ENCODE measurements around the gene UPK1B.
A peak's percentile ranks its signal among the peaks of the same experiment; 100 is the strongest.
"Not testable (repeated sequence)": the region's sequence is repeated elsewhere in the genome, so short reads cannot be mapped to it uniquely, and the experiment has no call there.

UPK1B gene

DNA sequence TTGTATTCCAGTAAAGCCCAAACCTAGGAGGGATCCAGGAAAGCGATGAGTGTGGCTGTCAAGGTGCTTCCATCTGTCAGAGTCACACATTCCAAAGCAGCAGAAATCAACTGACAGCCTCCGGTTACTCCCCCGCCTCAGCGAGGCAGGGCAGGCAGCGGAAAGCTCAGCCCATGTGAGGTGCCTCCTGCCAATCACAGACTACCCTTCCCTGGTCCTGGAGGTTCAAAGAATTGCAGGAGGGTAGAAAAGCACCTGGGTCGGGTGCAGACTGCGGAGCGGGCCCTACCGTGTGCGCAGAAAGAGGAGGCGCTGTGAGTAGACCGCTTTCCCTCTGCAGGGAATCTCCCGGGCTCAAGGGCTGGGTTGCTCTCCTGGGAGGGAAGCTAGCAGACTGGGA, at the start of gene UPK1B:
Gene UPK1B (plus strand): TSS at position 274 of the 400 bp plus-strand sequence. CDS start 13,144 bp downstream, outside the sequence.
- peak; percentile 69 for DNase-seq (ENCODE audit: low spot score)

- no peak for DNase-seq (ENCODE audit: low spot score)
Observed at GRCh38 chr3:119125342-119125741, 48.1 kb upstream of the UPK1B start.

DNA sequence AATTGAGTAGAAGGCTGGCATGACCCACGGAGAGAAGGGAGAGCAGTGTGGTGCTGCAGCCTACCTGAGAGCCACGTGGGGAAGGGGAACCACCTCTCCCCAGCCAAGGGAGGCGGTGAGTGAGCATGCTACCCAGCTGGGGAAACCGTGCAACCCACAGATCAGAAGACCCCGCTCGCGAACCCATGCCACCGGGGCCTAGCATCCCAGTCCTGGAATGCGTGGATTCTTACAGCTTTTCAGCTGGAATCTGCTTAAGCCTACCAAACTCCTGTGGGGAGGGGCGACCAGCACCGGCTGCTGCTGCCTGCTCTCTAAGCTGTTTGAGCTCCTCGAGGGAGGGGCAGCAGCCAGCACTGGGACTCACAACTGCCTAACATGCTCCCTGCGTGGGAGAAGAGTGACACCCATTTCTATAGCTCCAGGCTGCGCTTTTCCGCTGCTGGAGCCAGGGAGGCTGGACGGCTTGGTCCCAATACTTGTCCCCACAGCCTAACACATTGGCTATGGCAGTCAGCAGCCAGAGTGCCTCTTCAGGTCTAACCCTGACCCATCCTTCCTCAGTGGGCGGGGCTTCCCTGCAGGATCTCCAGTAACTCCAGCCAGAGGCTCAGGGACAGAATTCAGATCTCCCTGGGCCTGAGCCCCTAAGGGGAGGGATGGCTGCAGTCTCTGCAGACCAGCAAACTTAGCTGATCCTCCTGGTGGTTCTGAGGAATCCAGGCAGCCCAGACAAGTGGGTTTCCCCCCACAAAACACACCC, 47.5 kb upstream of the UPK1B start:
- no peak for DNase-seq (ENCODE audit: low spot score)

GRCh38 chr3:119130291-119130690, 43.1 kb upstream of the UPK1B start:
- DNase-seq (ENCODE audit: low spot score), result not testable (repeated sequence)

DNA sequence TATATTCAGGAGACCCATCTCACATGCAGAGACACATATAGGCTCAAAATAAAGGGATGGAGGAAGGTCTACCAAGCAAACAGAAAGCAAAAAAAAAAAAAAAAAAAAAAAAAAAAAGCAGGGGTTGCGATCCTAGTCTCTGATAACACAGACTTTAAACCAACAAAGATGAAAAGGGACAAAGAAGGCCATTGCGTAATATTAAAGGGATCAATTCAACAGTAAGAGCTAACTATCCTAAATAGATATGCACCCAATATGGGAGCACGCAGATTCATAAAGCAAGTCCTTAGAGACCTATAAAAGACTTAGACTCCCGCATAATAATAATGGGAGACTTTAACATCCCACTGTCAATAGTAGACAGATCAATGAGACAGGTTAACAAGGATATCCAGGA, 41.1 kb upstream of the UPK1B start:
- DNase-seq (ENCODE audit: low spot score), result not testable (repeated sequence)

- DNase-seq (ENCODE audit: low spot score), result not testable (repeated sequence)
Observed at GRCh38 chr3:119139360-119139759, 34.0 kb upstream of the UPK1B start.

DNA sequence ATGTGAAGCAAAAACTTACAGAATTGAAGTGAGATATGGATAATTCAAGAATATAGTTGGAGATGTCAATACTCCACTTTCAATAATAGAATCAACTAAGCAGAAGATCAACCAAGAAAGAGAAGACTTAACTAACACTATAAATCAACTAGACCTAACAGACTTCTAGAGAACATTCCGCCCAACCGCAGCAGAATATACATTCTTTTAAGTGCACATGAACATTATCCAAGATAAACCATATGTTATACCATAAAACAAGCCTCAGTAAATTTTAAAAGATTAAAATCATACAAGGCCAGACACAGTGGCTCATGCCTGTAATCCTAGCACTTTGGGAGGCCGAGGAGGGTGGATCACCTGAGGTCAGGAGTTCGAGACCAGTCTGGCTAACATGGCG, 32.9 kb upstream of the UPK1B start:
- DNase-seq (ENCODE audit: low spot score), result no peak

DNA sequence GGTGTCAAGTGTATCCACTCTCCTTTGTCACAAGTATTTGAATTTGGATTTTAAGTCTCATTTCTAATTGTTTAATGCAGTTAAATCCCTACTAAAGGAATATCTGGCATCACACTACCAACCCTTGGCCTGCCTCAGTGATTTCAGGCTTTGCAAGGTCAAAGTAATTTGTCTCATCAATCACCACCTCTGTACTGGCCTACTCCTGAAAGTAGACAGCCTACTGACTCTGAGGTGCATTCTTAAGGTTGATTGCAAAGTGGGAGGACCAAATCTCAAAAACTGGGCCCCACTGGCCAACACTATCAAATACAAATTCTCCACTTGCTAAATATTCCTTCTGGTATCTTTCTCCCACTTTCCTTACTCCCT, 28.3 kb upstream of the UPK1B start:
- DNase-seq (ENCODE audit: low spot score), result no peak

GRCh38 chr3:119145500-119146167, 27.8 kb upstream of the UPK1B start, which contains the start of gene TEX55:
Gene TEX55 (plus strand): TSS chr3:119146165. CDS start chr3:119146190, 25 bp downstream.
- peak; percentile 81 for DNase-seq (ENCODE audit: low spot score)

GRCh38 chr3:119146578-119147375, 26.6 kb upstream of the UPK1B start:
- no peak for DNase-seq (ENCODE audit: low spot score)

- DNase-seq (ENCODE audit: low spot score), result no peak
Observed at GRCh38 chr3:119147494-119147893, 25.9 kb upstream of the UPK1B start.

- DNase-seq (ENCODE audit: low spot score), result no peak
Observed at GRCh38 chr3:119148493-119149180, 24.8 kb upstream of the UPK1B start.

DNA sequence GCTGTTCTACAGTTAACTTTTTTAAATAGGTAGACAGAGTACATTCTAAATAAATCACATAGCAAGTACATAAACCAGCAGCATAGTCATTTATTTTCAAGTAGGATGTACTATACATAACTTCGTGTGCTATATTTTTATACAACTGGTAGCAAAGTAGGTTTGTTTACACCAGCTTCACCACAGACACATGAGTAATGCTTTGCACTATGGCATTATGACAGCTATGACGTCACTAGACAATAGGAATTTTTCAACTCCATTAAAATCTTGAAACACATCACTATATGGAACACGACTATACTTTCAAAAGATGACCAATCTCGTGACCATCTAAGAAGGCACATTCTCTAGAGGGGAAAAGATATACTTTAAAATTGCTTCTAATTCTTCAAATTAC, 23.9 kb upstream of the UPK1B start:
- no peak for DNase-seq (ENCODE audit: low spot score)

DNA sequence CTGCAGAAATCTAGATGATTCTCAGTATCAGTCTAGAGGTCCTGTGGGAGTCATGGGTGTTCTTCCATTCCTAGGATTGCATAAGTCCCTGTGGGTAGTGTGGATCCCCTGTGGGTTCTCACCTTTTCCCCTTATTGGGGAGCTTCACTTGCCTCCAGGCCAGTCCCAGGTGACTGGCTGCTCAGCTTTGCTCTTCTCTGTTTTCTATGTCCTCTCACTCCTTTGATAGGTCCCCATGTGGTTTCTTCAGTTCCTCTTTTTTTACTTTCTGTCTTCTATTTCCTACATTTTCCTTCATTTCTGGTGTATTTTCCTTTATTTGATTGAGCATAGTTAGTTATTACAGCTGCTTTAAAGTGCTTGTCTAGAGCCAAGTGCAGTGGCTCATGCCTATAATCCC, 16.5 kb upstream of the UPK1B start:
- DNase-seq (ENCODE audit: low spot score), result no peak

GRCh38 chr3:119157971-119158370, 15.4 kb upstream of the UPK1B start:
- no peak for DNase-seq (ENCODE audit: low spot score)

DNA sequence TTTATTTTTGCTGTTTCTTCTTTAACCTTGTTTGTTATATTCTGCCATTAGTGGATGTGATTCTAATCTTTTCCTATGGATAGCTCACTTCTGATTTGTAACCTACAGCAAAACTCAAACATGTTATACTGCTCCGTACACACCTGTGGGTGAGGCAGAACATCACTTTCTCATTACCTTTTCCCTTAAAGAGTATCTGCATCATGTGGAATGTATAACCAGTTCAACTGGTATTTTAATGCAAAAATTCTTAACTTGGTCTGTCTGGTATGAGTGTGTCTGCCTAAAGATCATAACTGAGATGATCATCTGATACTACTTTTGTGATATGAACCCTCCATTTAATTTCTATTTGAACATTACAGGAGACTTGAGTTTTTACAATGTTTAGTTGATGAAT, 13.0 kb upstream of the UPK1B start:
- no peak for DNase-seq (ENCODE audit: low spot score)

DNA sequence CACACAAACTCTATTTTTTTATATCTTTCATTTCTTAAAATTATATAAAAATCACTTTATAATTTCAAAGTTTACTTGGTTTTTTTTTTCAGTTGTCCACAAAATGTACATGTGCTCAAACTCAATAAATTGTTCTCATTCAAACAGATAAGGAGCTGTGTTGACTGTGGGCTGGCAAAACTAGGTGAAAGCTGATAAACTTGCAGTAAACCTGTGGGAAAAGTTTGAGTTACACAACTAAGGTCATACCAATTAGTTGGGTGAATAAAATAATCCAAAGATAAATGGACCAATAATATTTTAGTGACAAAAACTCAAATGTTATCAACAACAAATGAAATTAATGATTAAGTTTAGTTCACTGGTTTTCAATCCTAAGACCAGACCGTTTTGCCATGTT, 12.6 kb upstream of the UPK1B start:
- DNase-seq (ENCODE audit: low spot score), result no peak

- no peak for DNase-seq (ENCODE audit: low spot score)
Observed at GRCh38 chr3:119161240-119161639, 12.2 kb upstream of the UPK1B start.

GRCh38 chr3:119164745-119165144, 8.7 kb upstream of the UPK1B start:
- DNase-seq (ENCODE audit: low spot score), result not testable (repeated sequence)

DNA sequence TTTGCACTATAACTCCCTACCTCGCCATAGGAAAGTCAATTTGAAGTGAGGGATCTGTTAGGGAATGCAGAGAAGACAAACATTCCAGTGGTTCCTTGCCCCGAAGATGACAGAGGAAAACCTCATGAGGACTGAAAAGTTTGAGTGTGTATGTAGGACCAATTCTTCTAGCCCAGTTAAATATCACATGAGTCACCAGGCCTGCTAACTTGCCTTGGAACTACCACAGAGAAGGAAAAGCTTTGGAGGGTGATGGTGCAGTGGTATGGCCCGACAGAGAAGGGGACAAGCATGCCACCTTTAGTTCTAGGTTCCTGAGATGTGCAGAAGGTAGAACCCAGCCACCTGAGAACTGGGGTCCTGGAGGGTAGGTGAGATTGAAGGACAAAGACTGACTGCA, 2.6 kb upstream of the UPK1B start:
- no peak for DNase-seq (ENCODE audit: low spot score)

GRCh38 chr3:119175872-119176756, 2.7 kb downstream of the UPK1B start:
- peak; percentile 11 for DNase-seq (ENCODE audit: low spot score)
